ENCODE results near the gene A2ML1.
"Not testable (repeated sequence)": the region's sequence is repeated elsewhere in the genome, so short reads cannot be mapped to it uniquely, and the experiment has no call there.

A2ML1 gene

GRCh38 chr12:8894378-8894777 lies 72.0 kb downstream of the A2ML1 start:
- H4K8ac ChIP-seq (ENCODE audit: low read depth, low read length): no peak overlapping the region
- H3K79me2 ChIP-seq (ENCODE audit: control insufficient read depth, insufficient read depth, low read length, poor library complexity): no peaks in the 10 kb centered on the region
- H2AFZ ChIP-seq (ENCODE audit: insufficient read depth, low read length, poor library complexity): no peak overlapping the region
- H4K12ac ChIP-seq (ENCODE audit: low read depth, low read length): no peak overlapping the region
- no peak overlapping the region for H3K4me2 ChIP-seq (ENCODE audit: low read length)
- H3K23ac ChIP-seq (ENCODE audit: low read length): no peak overlapping the region
- no peak overlapping the region for H3K27ac ChIP-seq (ENCODE audit: low read depth, low read length)
- no peak overlapping the region for H3K9ac ChIP-seq (ENCODE audit: low read length)
- no peaks in the 10 kb centered on the region for H3K79me1 ChIP-seq (ENCODE audit: low read length)
- no peak overlapping the region for H3K4ac ChIP-seq (ENCODE audit: low read depth, low read length)
- H3K27me3 ChIP-seq (ENCODE audit: insufficient read depth, low read length): no peaks in the 10 kb centered on the region
- H2BK5ac ChIP-seq (ENCODE audit: low read depth, low read length, poor library complexity): no peak overlapping the region
- H3K4me1 ChIP-seq (ENCODE audit: control insufficient read depth in 1 of 2, insufficient read depth in 2 of 2, low read length in 2 of 2): no peaks in the 10 kb centered on the region
- DNase-seq: no peak
- no peak overlapping the region for H3K4me3 ChIP-seq (ENCODE audit: low read depth, low read length)
- no peak overlapping the region for H3K14ac ChIP-seq (ENCODE audit: low read length)
- H2AK5ac ChIP-seq (ENCODE audit: low read length): no peak overlapping the region
- H4K91ac ChIP-seq (ENCODE audit: low read depth, low read length): no peak overlapping the region
- no peak overlapping the region for H2BK120ac ChIP-seq (ENCODE audit: insufficient read depth, low read length, poor library complexity)
- no peaks in the 10 kb centered on the region for H3K36me3 ChIP-seq (ENCODE audit: control insufficient read depth in 1 of 2, insufficient read depth in 2 of 2, low read length in 2 of 2)
- H3K18ac ChIP-seq (ENCODE audit: low read length): no peak overlapping the region
- no peak overlapping the region for H2BK12ac ChIP-seq (ENCODE audit: low read length)
- no peaks in the 10 kb centered on the region for H3K9me3 ChIP-seq (ENCODE audit: insufficient read depth, low read depth, low read length)

- no peak overlapping the region for H2AK5ac ChIP-seq (ENCODE audit: low read length)
- H3K79me2 ChIP-seq (ENCODE audit: control insufficient read depth, insufficient read depth, low read length, poor library complexity): no peaks in the 10 kb centered on the region
- H3K27ac ChIP-seq (ENCODE audit: low read depth, low read length): no peak overlapping the region
- no peak overlapping the region for H3K4me3 ChIP-seq (ENCODE audit: low read depth, low read length)
- no peaks in the 10 kb centered on the region for H3K9me3 ChIP-seq (ENCODE audit: insufficient read depth, low read depth, low read length)
- H3K79me1 ChIP-seq (ENCODE audit: low read length): no peaks in the 10 kb centered on the region
- no peak overlapping the region for H3K14ac ChIP-seq (ENCODE audit: low read length)
- no peak overlapping the region for H2AFZ ChIP-seq (ENCODE audit: insufficient read depth, low read length, poor library complexity)
- no peak overlapping the region for H3K4ac ChIP-seq (ENCODE audit: low read depth, low read length)
- no peak overlapping the region for H4K8ac ChIP-seq (ENCODE audit: low read depth, low read length)
- WGBS (ENCODE audit: extremely low coverage, insufficient coverage, insufficient read length): no CpG with 5 or more reads among the region's 1 CpG
- H4K12ac ChIP-seq (ENCODE audit: low read depth, low read length): no peak overlapping the region
- no peak overlapping the region for H3K18ac ChIP-seq (ENCODE audit: low read length)
- H3K9ac ChIP-seq (ENCODE audit: low read length): no peak overlapping the region
- H3K4me1 ChIP-seq (ENCODE audit: control insufficient read depth in 1 of 2, insufficient read depth in 2 of 2, low read length in 2 of 2): no peaks in the 10 kb centered on the region
- H4K91ac ChIP-seq (ENCODE audit: low read depth, low read length): no peak overlapping the region
- no peaks in the 10 kb centered on the region for H3K27me3 ChIP-seq (ENCODE audit: insufficient read depth, low read length)
- no peak overlapping the region for H3K23ac ChIP-seq (ENCODE audit: low read length)
- H2BK5ac ChIP-seq (ENCODE audit: low read depth, low read length, poor library complexity): no peak overlapping the region
- H2BK120ac ChIP-seq (ENCODE audit: insufficient read depth, low read length, poor library complexity): no peak overlapping the region
- H2BK12ac ChIP-seq (ENCODE audit: low read length): no peak overlapping the region
- no peaks in the 10 kb centered on the region for H3K36me3 ChIP-seq (ENCODE audit: control insufficient read depth in 1 of 2, insufficient read depth in 2 of 2, low read length in 2 of 2)
- no peak for DNase-seq
- no peak overlapping the region for H3K4me2 ChIP-seq (ENCODE audit: low read length)
Measured at GRCh38 chr12:8894986-8895385, 72.6 kb downstream of the A2ML1 start.

- Histone ChIP-seq H3K4me3 (ENCODE audit: low read depth, low read length) (no peak overlapping the region), H3K27me3 (ENCODE audit: insufficient read depth, low read length) (no peaks in the 10 kb centered on the region), H3K4me1 (ENCODE audit: control insufficient read depth in 1 of 2, insufficient read depth in 2 of 2, low read length in 2 of 2) (no peaks in the 10 kb centered on the region), H3K18ac (ENCODE audit: low read length) (no peak overlapping the region), H4K8ac (ENCODE audit: low read depth, low read length) (no peak overlapping the region), H3K23ac (ENCODE audit: low read length) (no peak overlapping the region), H3K4ac (ENCODE audit: low read depth, low read length) (no peak overlapping the region), H4K12ac (ENCODE audit: low read depth, low read length) (no peak overlapping the region), H3K79me2 (ENCODE audit: control insufficient read depth, insufficient read depth, low read length, poor library complexity) (no peaks in the 10 kb centered on the region), H3K14ac (ENCODE audit: low read length) (no peak overlapping the region), H2AFZ (ENCODE audit: insufficient read depth, low read length, poor library complexity) (no peak overlapping the region), H2BK120ac (ENCODE audit: insufficient read depth, low read length, poor library complexity) (no peak overlapping the region), H3K36me3 (ENCODE audit: control insufficient read depth in 1 of 2, insufficient read depth in 2 of 2, low read length in 2 of 2) (no peaks in the 10 kb centered on the region), H3K79me1 (ENCODE audit: low read length) (no peaks in the 10 kb centered on the region), H2BK12ac (ENCODE audit: low read length) (no peak overlapping the region), H2BK5ac (ENCODE audit: low read depth, low read length, poor library complexity) (no peak overlapping the region), H3K9ac (ENCODE audit: low read length) (no peak overlapping the region), H4K91ac (ENCODE audit: low read depth, low read length) (no peak overlapping the region), H3K27ac (ENCODE audit: low read depth, low read length) (no peak overlapping the region), H2AK5ac (ENCODE audit: low read length) (no peak overlapping the region), H3K9me3 (ENCODE audit: insufficient read depth, low read depth, low read length) (no peaks in the 10 kb centered on the region), H3K4me2 (ENCODE audit: low read length) (no peak overlapping the region)
- DNase-seq: no peak
- WGBS (ENCODE audit: extremely low coverage, insufficient coverage, insufficient read length): no CpG with 5 or more reads among the region's 7 CpGs
Measured at GRCh38 chr12:8897081-8897480, 74.7 kb downstream of the A2ML1 start.

GRCh38 chr12:8899830-8900229 lies 77.4 kb downstream of the A2ML1 start:
- WGBS (ENCODE audit: extremely low coverage, insufficient coverage, insufficient read length): no CpG with 5 or more reads among the region's 6 CpGs
- Histone ChIP-seq H4K91ac (ENCODE audit: low read depth, low read length) (no peak overlapping the region), H4K12ac (ENCODE audit: low read depth, low read length) (no peak overlapping the region), H3K4me1 (ENCODE audit: control insufficient read depth in 1 of 2, insufficient read depth in 2 of 2, low read length in 2 of 2) (no peaks in the 10 kb centered on the region), H3K79me2 (ENCODE audit: control insufficient read depth, insufficient read depth, low read length, poor library complexity) (no peaks in the 10 kb centered on the region), H2AFZ (ENCODE audit: insufficient read depth, low read length, poor library complexity) (no peak overlapping the region), H2BK120ac (ENCODE audit: insufficient read depth, low read length, poor library complexity) (no peak overlapping the region), H3K36me3 (ENCODE audit: control insufficient read depth in 1 of 2, insufficient read depth in 2 of 2, low read length in 2 of 2) (no peaks in the 10 kb centered on the region), H3K23ac (ENCODE audit: low read length) (no peak overlapping the region), H4K8ac (ENCODE audit: low read depth, low read length) (no peak overlapping the region), H3K9me3 (ENCODE audit: insufficient read depth, low read depth, low read length) (no peaks in the 10 kb centered on the region), H3K79me1 (ENCODE audit: low read length) (no peaks in the 10 kb centered on the region), H3K18ac (ENCODE audit: low read length) (no peak overlapping the region), H3K9ac (ENCODE audit: low read length) (no peak overlapping the region), H3K4ac (ENCODE audit: low read depth, low read length) (no peak overlapping the region), H3K27me3 (ENCODE audit: insufficient read depth, low read length) (no peaks in the 10 kb centered on the region), H2BK5ac (ENCODE audit: low read depth, low read length, poor library complexity) (no peak overlapping the region), H2BK12ac (ENCODE audit: low read length) (no peak overlapping the region), H3K4me2 (ENCODE audit: low read length) (no peak overlapping the region), H3K14ac (ENCODE audit: low read length) (no peak overlapping the region), H3K27ac (ENCODE audit: low read depth, low read length) (no peak overlapping the region), H2AK5ac (ENCODE audit: low read length) (no peak overlapping the region), H3K4me3 (ENCODE audit: low read depth, low read length) (no peak overlapping the region)
- DNase-seq: no peak

GRCh38 chr12:8902703-8903102 lies 80.3 kb downstream of the A2ML1 start:
- not testable (repeated sequence) for H2BK12ac ChIP-seq (ENCODE audit: low read length); H3K9me3 ChIP-seq (ENCODE audit: insufficient read depth, low read depth, low read length); H3K4me1 ChIP-seq (ENCODE audit: control insufficient read depth in 1 of 2, insufficient read depth in 2 of 2, low read length in 2 of 2); H2AFZ ChIP-seq (ENCODE audit: insufficient read depth, low read length, poor library complexity); H3K4me3 ChIP-seq (ENCODE audit: low read depth, low read length); H4K8ac ChIP-seq (ENCODE audit: low read depth, low read length); H3K18ac ChIP-seq (ENCODE audit: low read length); H3K79me1 ChIP-seq (ENCODE audit: low read length); H3K4ac ChIP-seq (ENCODE audit: low read depth, low read length); H3K4me2 ChIP-seq (ENCODE audit: low read length); H4K12ac ChIP-seq (ENCODE audit: low read depth, low read length); H4K91ac ChIP-seq (ENCODE audit: low read depth, low read length); H2BK120ac ChIP-seq (ENCODE audit: insufficient read depth, low read length, poor library complexity); H3K79me2 ChIP-seq (ENCODE audit: control insufficient read depth, insufficient read depth, low read length, poor library complexity); H3K36me3 ChIP-seq (ENCODE audit: control insufficient read depth in 1 of 2, insufficient read depth in 2 of 2, low read length in 2 of 2); H2AK5ac ChIP-seq (ENCODE audit: low read length); H3K27me3 ChIP-seq (ENCODE audit: insufficient read depth, low read length); H3K9ac ChIP-seq (ENCODE audit: low read length); H3K14ac ChIP-seq (ENCODE audit: low read length); H3K27ac ChIP-seq (ENCODE audit: low read depth, low read length); H2BK5ac ChIP-seq (ENCODE audit: low read depth, low read length, poor library complexity); H3K23ac ChIP-seq (ENCODE audit: low read length)
- WGBS (ENCODE audit: extremely low coverage, insufficient coverage, insufficient read length): no CpG with 5 or more reads among the region's 5 CpGs
- peak in 1 of 2 donors; percentile 25 for DNase-seq
